SH-SY5Y (cell line): ENCODE results near the gene ITPRIPL2.

Experiments
- GATA2 ChIP-seq: IDR thresholded peaks from 2 replicates; pipeline ENCODE4 v1.6.1; 2011; ENCODE audit warnings: mild to moderate bottlenecking, low read depth, low read length
- GATA3 ChIP-seq: IDR thresholded peaks from 2 replicates; pipeline ENCODE4 v1.6.1; 2011; ENCODE audit warnings: low read depth, mild to moderate bottlenecking, low read length, moderate library complexity

The ITPRIPL2 gene

GRCh38 chr16:19105891-19106624 lies 7.7 kb upstream of the ITPRIPL2 start:
- TF ChIP-seq GATA2, result no peak
- TF ChIP-seq GATA3, result no peak

- TF ChIP-seq GATA2 (no peak), GATA3 (no peak)
Measured at GRCh38 chr16:19106625-19107020, 7.1 kb upstream of the ITPRIPL2 start.

DNA sequence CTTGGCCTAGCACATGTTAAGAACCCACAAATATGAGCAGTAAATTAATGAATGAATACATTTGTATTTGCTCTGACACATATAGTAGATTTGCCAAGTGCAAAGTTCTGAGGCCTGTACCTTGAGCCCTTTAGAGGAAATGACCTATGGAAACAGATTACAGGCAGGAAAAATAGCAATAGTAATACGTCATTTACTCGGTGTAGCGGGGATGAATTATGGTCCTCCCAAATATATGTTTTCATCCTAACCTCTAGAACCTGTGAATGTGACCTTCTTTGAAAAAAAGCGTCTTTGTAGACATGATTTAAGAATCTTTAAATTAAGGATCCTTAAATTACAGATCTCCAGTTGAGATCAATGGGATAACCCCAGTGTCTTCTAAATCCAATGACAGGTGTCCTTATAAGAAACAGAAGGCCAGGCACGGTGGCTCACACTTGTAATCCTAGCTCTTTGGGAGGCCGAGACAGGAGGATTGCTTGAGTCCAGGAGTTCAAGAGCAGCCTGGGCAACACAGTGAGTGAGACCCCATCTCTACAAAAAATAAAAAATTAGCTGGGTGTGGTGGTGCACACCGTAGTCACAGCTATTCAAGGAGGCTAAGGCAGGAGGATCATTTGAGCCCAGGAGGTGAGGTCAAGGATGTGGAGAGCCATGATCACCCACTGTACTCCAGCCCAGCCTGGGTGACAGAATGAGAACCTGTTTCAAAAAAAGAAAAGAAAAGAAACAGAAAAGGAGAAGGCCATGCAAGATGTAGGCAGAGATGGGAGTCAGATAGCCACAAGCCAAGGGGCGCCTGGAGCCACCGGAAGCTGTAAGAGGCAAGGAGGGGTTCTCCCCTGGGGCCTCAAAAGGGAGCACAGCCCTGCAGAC lies 5.1 kb upstream of the ITPRIPL2 start:
- no peak for TF ChIP-seq GATA3
- TF ChIP-seq GATA2, result no peak

DNA sequence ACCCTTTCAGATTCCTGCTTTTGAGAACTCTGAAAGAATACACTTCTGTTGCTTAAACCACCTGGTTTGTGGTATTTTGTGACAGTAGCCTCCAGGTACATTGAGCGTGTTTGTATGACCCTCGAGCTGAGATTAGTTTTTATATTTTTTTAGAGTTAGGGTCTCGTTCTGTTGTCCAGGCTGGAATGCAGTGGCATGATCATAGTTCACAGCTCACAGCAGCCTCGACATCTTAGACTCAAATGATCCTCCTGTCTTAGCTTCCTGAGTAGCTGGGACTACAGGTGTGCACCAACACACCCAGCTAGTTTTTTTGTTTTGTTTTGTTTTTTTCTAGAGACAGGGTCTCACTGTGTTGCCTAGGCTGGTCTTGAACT lies 4.5 kb upstream of the ITPRIPL2 start:
- TF ChIP-seq GATA2, result no peak

DNA sequence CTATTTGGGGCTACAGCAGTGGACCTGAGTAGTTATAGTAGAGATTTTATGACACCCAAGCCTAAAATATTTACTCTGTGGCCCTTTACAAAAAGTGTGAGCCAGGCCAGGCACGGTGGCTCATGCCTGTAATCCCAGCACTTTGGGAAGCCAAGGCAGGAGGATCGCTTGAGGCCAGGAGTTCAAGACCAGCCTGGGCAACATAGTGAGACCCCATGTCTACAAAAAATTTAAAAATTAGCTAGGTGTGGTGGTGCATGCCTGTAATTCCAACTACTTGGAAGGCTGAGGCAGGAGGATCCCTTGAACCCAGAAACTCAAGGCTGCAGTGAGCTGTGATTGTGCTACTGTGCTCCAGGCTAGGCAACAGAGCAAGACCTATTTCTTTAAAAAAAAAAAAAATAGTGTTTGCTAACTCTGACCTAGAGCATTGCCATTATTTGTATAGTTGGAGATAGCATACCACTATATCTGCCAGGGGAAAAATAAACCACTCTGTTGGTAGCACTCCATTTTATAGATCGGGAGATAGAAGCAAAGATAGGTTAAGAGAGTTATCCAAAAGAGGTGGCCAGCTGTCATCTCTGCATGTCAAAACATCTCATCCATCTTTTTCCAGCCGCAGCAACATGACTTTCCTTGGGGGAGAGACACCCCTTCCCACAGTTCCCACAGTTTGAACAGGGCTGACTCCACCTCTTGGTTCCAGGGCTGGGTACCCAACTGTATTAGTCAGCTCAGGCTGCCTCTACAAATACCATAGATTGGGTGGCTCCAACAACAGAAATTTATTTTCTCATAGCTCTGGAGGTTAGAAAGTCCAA lies 3.0 kb upstream of the ITPRIPL2 start:
- TF ChIP-seq GATA3 (no peak), GATA2 (no peak)

- no peak for TF ChIP-seq GATA2
- TF ChIP-seq GATA3, result no peak
Measured at GRCh38 chr16:19112099-19112407, 1.7 kb upstream of the ITPRIPL2 start.

GRCh38 chr16:19114359-19115147 lies 789 bp downstream of the ITPRIPL2 start:
- TF ChIP-seq GATA2 (no peak), GATA3 (no peak)

GRCh38 chr16:19115148-19116021 lies 1.6 kb downstream of the ITPRIPL2 start:
- no peak for TF ChIP-seq GATA2
- TF ChIP-seq GATA3, result no peak

DNA sequence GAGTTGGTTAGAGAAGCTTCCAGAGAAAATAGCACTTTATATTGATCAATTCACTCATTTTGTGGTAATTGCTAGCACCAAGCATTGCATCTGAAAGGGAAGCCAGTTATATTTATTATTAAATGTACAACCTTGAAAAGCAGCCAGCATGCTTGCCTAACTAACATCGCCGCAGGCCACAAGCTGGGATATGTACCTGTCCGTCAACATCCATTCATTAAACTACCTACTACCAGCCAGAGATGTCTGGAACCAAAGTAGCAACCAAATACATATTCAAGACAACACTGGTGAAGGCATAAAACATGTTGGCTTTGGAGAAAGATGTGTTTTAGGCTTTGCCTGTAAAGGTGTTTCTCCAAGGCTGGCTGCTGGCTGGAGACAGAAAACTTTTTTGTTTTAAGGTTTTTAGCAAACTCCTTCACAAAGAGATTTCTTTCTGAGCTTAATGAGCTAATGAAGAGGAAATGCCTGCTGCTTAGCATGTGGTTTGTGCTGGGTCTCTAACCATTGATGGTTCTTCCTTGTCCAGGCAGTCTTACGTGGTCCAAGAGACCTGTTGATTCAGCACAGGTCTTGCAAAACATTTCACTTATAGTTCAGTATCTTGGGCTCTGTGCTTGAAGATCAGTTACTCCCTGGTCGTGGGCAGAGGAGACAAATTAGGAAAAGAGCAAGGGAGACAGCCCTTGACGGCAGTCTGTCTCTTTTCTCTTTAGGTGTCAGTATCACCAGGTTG lies 3.1 kb downstream of the ITPRIPL2 start:
- TF ChIP-seq GATA3, result no peak
- no peak for TF ChIP-seq GATA2

- TF ChIP-seq GATA3 (no peak), GATA2 (no peak)
Measured at GRCh38 chr16:19118938-19119431, 5.2 kb downstream of the ITPRIPL2 start.

- no peak for TF ChIP-seq GATA2
- no peak for TF ChIP-seq GATA3
Measured at GRCh38 chr16:19119564-19119963, 5.8 kb downstream of the ITPRIPL2 start.

DNA sequence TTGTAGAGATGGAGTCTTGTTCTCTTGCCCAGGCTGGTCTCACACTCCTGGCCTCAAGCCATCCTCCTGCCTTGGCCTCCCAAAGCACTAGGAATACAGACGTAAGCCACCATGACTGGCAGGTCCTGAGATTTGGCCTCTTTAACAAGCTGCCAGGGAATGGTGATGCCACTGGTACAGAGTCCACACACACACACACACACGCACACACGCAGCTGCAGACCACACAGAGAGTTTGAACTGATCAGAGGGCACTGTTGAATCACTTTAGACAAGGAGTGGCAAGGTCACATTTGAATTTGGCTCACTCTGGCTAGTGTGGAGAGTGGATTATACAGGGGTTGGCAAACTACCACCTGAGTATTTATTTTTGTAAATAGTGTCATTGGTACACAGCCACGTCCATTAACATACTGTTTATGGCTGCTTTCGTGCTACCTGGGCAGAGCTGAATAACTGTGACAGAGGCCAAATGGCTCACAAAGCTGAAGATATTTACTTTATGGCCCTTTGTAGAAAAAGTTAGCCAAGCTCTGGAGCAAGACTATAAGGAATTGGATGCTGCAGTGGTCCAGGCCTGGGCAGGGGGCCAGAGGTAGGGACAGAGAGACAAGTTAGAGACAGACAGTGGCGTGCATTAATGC lies 9.9 kb downstream of the ITPRIPL2 start:
- TF ChIP-seq GATA3, result no peak

DNA sequence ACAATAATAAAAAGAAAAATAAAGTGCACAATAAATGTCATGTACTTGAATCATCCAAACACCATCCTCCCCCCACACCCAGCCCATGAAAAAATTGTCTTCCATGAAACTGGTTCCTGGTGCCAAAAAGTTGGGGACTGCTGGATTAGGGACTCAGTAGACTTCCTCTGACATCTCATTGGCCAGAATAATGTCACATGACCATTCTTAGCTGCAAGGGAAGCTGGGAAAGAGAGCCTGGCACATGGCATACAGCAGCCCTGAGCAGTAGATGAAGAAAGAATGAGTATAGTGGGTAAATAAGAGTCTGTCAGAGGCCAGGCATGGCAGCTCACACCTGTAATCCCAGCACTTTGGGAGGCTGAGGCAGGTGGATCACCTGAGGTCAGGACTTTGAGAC lies 12.5 kb downstream of the ITPRIPL2 start:
- TF ChIP-seq GATA2 (no peak), GATA3 (no peak)

GRCh38 chr16:19127205-19127604 lies 13.4 kb downstream of the ITPRIPL2 start:
- TF ChIP-seq GATA3 (no peak), GATA2 (no peak)
